WERI-Rb-1 (cell line): ENCODE data around the gene BRD1.

Source experiments
- DNase-seq: peaks from one replicate; pipeline ENCODE4 v3.0.0-alpha.2; 2020
- H3K27ac ChIP-seq: fragments of 250-450 bp; sonication (Bioruptor Pico); 2 replicates; pipeline ENCODE4 v1.5.1; 2020; ENCODE audit warnings: mild to moderate bottlenecking, moderate library complexity
- H3K27me3 ChIP-seq: fragments of 250-450 bp; sonication (Bioruptor Pico); 2 replicates; pipeline ENCODE4 v1.5.1; 2021; ENCODE audit warnings: mild to moderate bottlenecking, low read depth, moderate library complexity; ENCODE audit not compliant: insufficient read depth, severe bottlenecking
- H3K36me3 ChIP-seq: fragments of 250-450 bp; sonication (Bioruptor Pico); 2 replicates; pipeline ENCODE4 v1.5.1; 2020; ENCODE audit warnings: mild to moderate bottlenecking, moderate library complexity
- H3K4me3 ChIP-seq: 2 replicates; pipeline ENCODE4 v1.5.1; 2011; ENCODE audit warnings: low read depth, mild to moderate bottlenecking, control low read depth, low read length
- H3K9me3 ChIP-seq: fragments of 250-450 bp; sonication (Bioruptor Pico); 2 replicates; pipeline ENCODE4 v1.5.1; 2021; ENCODE audit warnings: mild to moderate bottlenecking, moderate library complexity; ENCODE audit not compliant: severe bottlenecking
- CTCF ChIP-seq: IDR thresholded peaks from 2 replicates; pipeline ENCODE4 v1.5.1; 2011; ENCODE audit warnings: low read depth, mild to moderate bottlenecking, control low read depth, inconsistent platforms, low read length

BRD1 gene

DNA sequence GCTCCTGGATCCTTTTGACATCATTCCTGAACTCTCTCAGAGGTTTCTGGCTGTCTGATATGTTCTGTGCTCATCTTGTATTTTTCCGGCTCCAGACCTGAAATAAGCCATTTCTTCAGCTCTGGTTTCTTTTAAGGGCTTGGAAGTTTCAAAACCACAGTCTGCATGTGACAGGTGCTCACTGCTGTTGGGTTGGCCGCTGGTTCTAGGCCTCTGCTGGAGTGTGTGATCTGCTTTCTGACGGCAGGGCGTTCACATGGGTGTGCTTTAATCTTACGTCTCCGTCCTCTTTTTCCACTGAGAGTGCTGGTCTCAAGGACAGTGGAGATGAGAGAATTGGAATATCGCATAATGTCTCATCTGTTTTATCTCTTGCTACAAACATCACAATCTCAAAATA, 36.3 kb upstream of the BRD1 start:
- no peak overlapping the region for H3K4me3 ChIP-seq
- H3K27me3 ChIP-seq, result no peaks in the 10 kb centered on the region
- TF ChIP-seq CTCF, result no peak
- peaks cover 9% of the 10 kb centered on the region for H3K36me3 ChIP-seq
- no peaks in the 10 kb centered on the region for H3K9me3 ChIP-seq
- H3K27ac ChIP-seq, result no peak overlapping the region
- DNase-seq, result no peak

DNA sequence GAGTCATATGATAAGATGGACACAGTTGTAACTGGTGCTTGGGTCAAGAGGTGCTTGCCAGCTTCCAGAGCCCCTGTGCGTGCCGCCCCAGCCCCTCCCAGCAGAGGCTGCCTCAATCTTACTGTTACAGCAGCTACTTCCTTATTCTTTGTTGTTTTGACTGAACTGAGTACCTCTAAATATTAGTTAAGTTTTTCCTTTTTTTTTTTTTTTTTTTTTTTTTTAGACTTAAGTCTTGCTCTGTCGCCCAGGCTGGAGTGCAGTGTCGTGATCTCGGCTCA, 34.8 kb upstream of the BRD1 start:
- Histone ChIP-seq H3K4me3 (no peak overlapping the region), H3K27ac (no peak overlapping the region), H3K36me3 (peaks cover 7% of the 10 kb centered on the region), H3K27me3 (no peaks in the 10 kb centered on the region), H3K9me3 (no peaks in the 10 kb centered on the region)
- no peak for TF ChIP-seq CTCF
- DNase-seq, result no peak

DNA sequence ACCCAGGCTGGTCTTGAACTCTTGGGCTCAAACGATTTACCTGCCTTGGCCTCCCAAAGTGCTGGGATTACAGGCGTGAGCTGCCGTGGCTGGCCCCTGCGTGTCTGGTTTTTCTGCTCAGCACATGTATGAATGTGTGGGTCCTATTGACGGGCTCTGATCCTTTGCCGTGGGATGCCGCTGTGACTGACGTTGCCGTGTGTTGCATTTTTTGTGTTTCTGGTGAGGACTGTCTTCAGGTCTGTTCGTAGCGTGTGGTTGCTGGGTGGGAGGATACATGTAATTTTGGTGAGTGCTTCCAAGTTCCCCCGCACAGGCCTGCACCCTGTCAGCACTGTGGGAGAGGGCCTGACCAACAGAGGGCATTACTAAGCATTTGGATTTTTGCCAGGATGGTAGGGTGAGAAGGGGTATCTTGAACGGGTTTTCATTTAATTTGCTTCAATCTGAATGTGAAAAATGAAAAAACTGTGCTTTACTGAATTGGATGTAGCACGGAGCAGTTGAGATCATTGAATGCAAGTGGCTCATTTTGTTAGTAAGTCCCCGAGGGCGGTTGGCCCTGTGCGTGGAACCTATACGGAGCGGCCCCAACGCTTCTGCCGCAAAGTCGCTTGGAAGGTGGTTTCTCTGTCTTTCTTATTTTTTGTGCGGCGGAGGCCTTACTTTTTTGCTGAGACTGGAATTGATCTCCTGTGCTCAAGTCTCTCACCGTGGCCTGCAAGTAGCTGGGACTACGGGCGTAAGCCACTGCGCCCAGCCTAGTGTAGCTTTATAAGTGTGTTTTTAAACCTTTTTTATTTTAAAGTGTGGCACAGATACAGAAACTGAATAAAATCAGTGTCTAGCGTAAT, 34.2 kb upstream of the BRD1 start:
- no peak for TF ChIP-seq CTCF
- H3K36me3 ChIP-seq, result peaks cover 13% of the 10 kb centered on the region
- no peak overlapping the region for H3K27ac ChIP-seq
- H3K4me3 ChIP-seq, result no peak overlapping the region
- H3K9me3 ChIP-seq, result no peaks in the 10 kb centered on the region
- no peak for DNase-seq
- no peaks in the 10 kb centered on the region for H3K27me3 ChIP-seq

GRCh38 chr22:49858827-49859226, 31.2 kb upstream of the BRD1 start:
- no peak overlapping the region for H3K4me3 ChIP-seq
- H3K9me3 ChIP-seq, result no peaks in the 10 kb centered on the region
- no peak for TF ChIP-seq CTCF
- peaks cover 31% of the 10 kb centered on the region for H3K36me3 ChIP-seq
- DNase-seq, result no peak
- no peak overlapping the region for H3K27ac ChIP-seq
- H3K27me3 ChIP-seq, result no peaks in the 10 kb centered on the region

GRCh38 chr22:49856766-49857618, 29.3 kb upstream of the BRD1 start:
- Histone ChIP-seq H3K36me3 (peaks cover 31% of the 10 kb centered on the region), H3K9me3 (no peaks in the 10 kb centered on the region), H3K27ac (no peak overlapping the region), H3K27me3 (no peaks in the 10 kb centered on the region), H3K4me3 (no peak overlapping the region)
- DNase-seq, result no peak
- TF ChIP-seq CTCF, result no peak
